Measurements from ENCODE around the gene TIGD1.

DNA sequence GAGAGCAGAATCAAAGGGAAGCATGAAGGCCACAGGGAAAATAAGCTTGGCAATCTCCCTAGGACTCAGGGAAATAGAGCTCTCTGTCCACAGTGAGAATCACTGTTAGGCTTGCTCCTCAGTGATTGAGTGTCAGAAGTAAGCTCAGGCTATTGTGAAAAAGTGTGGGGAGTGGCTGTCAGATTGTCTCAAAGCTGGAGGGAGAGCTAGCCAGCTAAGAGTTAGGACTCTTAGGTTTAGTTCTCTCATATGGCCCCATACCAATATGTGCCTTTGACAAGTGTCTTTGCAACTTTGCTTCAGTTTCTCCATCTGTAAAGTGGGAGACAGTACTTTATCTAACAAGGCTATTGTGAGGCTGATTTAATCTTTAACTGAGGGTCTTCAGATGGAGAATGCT is 17.4 kb upstream of the TIGD1 start:
- TF ChIP-seq POLR2A (IDR thresholded peaks at IDR 0.05; ENCODE audit: low read depth, low read length) (no peak), POLR2AphosphoS5 (IDR thresholded peaks at IDR 0.05; ENCODE audit: low read depth, low read length) (no peak), SPI1 (IDR thresholded peaks at IDR 0.05; ENCODE audit: low read depth, low read length) (no peak), TAF1 (IDR thresholded peaks at IDR 0.05; ENCODE audit: low read depth, low read length) (no peak), PAX5 (IDR thresholded peaks at IDR 0.05; ENCODE audit: insufficient read depth, low read length, severe bottlenecking) (no peak)

All from GM12891 (cell line).